KMS-11 (cell line): ENCODE results near the gene ELK4.

Experiments
- H2AFZ ChIP-seq: fragments of 200-600 bp; sonication (generic); 2 replicates; pipeline ENCODE4 v1.6.1; 2016; ENCODE audit warnings: antibody characterized with exemption, mixed run types, low read depth
- H3K27ac ChIP-seq: fragments of 200-600 bp; sonication (generic); 2 replicates; pipeline ENCODE4 v1.6.1; 2016; ENCODE audit warnings: mild to moderate bottlenecking, mixed run types
- H3K27me3 ChIP-seq: fragments of 200-600 bp; sonication (generic); 2 replicates; pipeline ENCODE4 v1.6.1; 2017; ENCODE audit warnings: mild to moderate bottlenecking, low read depth, mixed run types, moderate library complexity; ENCODE audit not compliant: insufficient read depth
- H3K36me3 ChIP-seq: fragments of 200-600 bp; sonication (generic); 2 replicates; pipeline ENCODE4 v1.6.1; 2017; ENCODE audit warnings: mild to moderate bottlenecking, mixed run types; ENCODE audit not compliant: insufficient read depth
- H3K4me1 ChIP-seq: fragments of 200-600 bp; sonication (generic); 2 replicates; pipeline ENCODE4 v1.6.1; 2016; ENCODE audit warnings: mild to moderate bottlenecking, low read depth, mixed run types; ENCODE audit not compliant: poor library complexity, severe bottlenecking
- H3K4me2 ChIP-seq: fragments of 200-600 bp; sonication (generic); 2 replicates; pipeline ENCODE4 v1.7.0; 2016; ENCODE audit warnings: mild to moderate bottlenecking, mixed run types
- H3K4me3 ChIP-seq: fragments of 200-600 bp; sonication (generic); IDR thresholded peaks from 2 replicates; pipeline ENCODE4 v1.6.1; 2017; ENCODE audit warnings: low read depth, low read length, mixed read lengths; ENCODE audit not compliant: insufficient read depth
- H3K79me2 ChIP-seq: fragments of 200-600 bp; sonication (generic); 2 replicates; pipeline ENCODE4 v1.6.1; 2016; ENCODE audit warnings: low read depth, mixed run types; ENCODE audit not compliant: insufficient read depth
- H3K9ac ChIP-seq: fragments of 200-600 bp; sonication (generic); 2 replicates; pipeline ENCODE4 v1.6.1; 2016; ENCODE audit warnings: mild to moderate bottlenecking, mixed run types
- H4K20me1 ChIP-seq: fragments of 200-600 bp; sonication (generic); 2 replicates; pipeline ENCODE4 v1.6.1; 2016; ENCODE audit warnings: mild to moderate bottlenecking, mixed run types; ENCODE audit not compliant: insufficient read depth
- TF ChIP-seq, protein P1 (sequence below): fragments of 200-600 bp; sonication (generic); conservative IDR thresholded peaks from 2 replicates; pipeline ENCODE4 v1.6.1; 2017; ENCODE audit warnings: low read depth, mild to moderate bottlenecking, antibody characterized with exemption, low read length, moderate library complexity, mixed read lengths

The ELK4 gene

DNA sequence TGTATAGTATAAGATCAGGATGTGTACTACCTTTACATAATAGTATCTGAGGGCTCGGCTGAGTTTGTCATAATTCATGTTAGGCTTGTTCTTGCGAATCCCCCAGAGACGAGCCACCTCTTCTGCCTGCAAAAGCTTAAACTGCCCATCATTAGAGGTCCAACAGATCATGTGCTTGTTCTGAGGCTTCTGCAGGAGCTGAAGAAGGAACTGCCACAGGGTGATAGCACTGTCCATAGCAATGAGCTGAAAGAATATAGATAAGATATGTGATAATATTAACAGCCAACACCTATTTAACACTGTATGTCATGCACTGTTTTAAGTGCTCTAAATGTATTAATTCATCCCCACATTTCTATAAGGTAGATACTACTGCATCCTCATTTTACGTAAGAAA is 8.2 kb downstream of the ELK4 start:
- Histone ChIP-seq H4K20me1 (peaks cover 6% of the 10 kb centered on the region; the same call in 1 of the 2 replicates), H2AFZ (no peak overlapping the region), H3K4me3 (no peak overlapping the region), H3K4me2 (no peak overlapping the region), H3K79me2 (peaks cover 65% of the 10 kb centered on the region), H3K27me3 (no peaks in the 10 kb centered on the region), H3K4me1 (peaks cover 26% of the 10 kb centered on the region), H3K9ac (no peak overlapping the region), H3K27ac (no peak overlapping the region), H3K36me3 (peaks cover 10% of the 10 kb centered on the region; the same call in 1 of the 2 replicates)
- TF ChIP-seq, protein P1, sequence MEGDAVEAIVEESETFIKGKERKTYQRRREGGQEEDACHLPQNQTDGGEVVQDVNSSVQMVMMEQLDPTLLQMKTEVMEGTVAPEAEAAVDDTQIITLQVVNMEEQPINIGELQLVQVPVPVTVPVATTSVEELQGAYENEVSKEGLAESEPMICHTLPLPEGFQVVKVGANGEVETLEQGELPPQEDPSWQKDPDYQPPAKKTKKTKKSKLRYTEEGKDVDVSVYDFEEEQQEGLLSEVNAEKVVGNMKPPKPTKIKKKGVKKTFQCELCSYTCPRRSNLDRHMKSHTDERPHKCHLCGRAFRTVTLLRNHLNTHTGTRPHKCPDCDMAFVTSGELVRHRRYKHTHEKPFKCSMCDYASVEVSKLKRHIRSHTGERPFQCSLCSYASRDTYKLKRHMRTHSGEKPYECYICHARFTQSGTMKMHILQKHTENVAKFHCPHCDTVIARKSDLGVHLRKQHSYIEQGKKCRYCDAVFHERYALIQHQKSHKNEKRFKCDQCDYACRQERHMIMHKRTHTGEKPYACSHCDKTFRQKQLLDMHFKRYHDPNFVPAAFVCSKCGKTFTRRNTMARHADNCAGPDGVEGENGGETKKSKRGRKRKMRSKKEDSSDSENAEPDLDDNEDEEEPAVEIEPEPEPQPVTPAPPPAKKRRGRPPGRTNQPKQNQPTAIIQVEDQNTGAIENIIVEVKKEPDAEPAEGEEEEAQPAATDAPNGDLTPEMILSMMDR = no peak

DNA sequence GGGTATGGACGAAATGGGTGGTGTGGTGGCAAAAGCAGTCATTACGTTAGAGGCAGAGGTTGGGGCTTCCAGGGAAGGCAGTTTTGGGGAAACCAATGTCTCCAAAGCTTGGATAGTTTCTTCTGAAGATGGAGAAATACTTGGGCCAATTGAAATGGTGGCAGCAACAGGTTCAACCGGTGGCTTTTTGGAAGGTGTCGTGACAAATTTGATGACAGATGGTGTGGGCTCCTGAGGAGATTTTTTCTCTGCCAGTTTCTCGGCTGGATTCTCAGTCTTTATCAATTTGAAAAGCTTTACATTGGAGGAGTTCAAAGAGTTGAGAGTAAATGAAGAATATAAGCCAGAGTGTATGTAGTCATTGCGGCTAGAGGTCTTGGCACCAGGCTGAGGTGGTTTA is 11.5 kb downstream of the ELK4 start:
- Histone ChIP-seq H3K36me3 (peaks cover 10% of the 10 kb centered on the region; the same call in 1 of the 2 replicates), H3K4me3 (no peak overlapping the region), H3K9ac (no peak overlapping the region), H3K27ac (no peak overlapping the region), H3K27me3 (no peaks in the 10 kb centered on the region), H2AFZ (no peak overlapping the region), H3K4me2 (no peak overlapping the region), H3K79me2 (peaks cover 31% of the 10 kb centered on the region), H3K4me1 (no peaks in the 10 kb centered on the region), H4K20me1 (no peaks in the 10 kb centered on the region)
- TF ChIP-seq, protein P1 = no peak

DNA sequence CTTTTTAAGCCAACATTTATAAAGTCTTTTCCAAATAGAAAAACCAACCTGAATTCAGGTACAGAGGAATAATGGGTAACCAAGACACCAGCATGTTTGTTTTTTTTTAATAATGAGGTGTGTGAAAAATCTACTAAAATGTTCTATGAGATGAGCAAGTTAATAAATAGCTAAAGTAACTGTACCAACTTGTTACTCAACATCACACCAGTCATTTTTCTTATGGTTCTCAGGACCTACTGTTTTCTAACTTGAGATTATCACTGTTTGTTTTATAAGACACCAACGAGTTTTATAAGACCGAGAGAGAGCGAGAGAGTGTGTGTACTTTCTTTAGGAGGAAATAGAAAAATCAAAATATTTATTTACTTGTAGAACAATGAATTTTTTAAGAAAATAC is 12.4 kb downstream of the ELK4 start:
- Histone ChIP-seq H2AFZ (no peak overlapping the region), H3K27me3 (no peaks in the 10 kb centered on the region), H3K4me3 (no peak overlapping the region), H3K36me3 (peaks cover 10% of the 10 kb centered on the region; the same call in 1 of the 2 replicates), H3K4me1 (no peaks in the 10 kb centered on the region), H3K9ac (no peak overlapping the region), H3K27ac (no peak overlapping the region), H3K79me2 (peaks cover 22% of the 10 kb centered on the region), H3K4me2 (no peak overlapping the region), H4K20me1 (no peaks in the 10 kb centered on the region)
- TF ChIP-seq, protein P1 = no peak

DNA sequence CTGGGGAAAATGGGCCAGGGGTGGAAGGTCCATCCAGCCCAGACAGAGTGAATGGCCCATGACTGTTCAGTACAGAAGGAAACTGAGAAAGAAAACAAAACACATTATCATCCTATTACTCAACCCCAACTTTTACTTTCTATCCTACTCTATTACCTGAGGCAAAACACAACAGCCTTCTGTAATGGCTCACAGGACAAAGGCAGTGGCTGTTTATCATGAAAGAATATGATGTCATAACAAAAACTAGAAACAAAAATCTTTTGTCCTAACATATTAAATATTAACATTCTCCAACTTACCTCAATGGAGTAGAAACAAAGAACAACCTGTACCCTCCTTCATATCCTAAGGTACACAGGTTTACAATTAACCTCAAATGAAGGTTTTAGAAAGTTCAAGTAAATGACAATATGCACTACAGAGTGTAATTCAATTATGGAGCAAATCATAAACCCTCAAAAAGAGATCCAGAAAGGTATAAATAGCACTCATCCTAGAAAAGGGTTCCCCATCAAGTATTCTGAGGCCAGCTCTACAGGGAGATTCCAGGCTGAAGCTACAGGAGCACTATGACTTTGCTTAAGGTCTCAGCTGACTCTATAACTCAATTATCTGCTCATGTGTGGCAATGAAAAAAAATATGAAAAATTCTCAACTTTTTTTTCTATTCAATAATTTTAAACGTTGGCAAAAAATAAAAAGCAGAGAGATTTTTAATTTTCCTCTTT is 15.1 kb downstream of the ELK4 start:
- H3K79me2 ChIP-seq = peaks cover 5% of the 10 kb centered on the region; the same call in 1 of the 2 replicates
- peaks cover 10% of the 10 kb centered on the region; the same call in 1 of the 2 replicates for H3K36me3 ChIP-seq
- TF ChIP-seq, protein P1 = no peak
- no peak overlapping the region for H3K27ac ChIP-seq
- H3K9ac ChIP-seq = no peak overlapping the region
- H3K4me2 ChIP-seq = no peak overlapping the region
- H3K4me1 ChIP-seq = no peaks in the 10 kb centered on the region
- no peaks in the 10 kb centered on the region for H4K20me1 ChIP-seq
- H3K27me3 ChIP-seq = no peaks in the 10 kb centered on the region
- no peak overlapping the region for H3K4me3 ChIP-seq
- H2AFZ ChIP-seq = no peak overlapping the region
